ENCODE data around the gene ADRA2C.

- TF ChIP-seq CTCF (conservative IDR thresholded peaks at IDR 0.05) (no peak), EZH2 (IDR thresholded peaks at IDR 0.05; ENCODE audit: low read depth) (no peak)
Measured at GRCh38 chr4:3730422-3731190, 35.6 kb upstream of the ADRA2C start.
